Colonic mucosa (tissue), 4 donors: ENCODE data around the gene RBM8A. TPM values are rescaled to one million over a fixed set of nuclear protein-coding genes. Genes with fewer than 3 reads are reported as not detected.
A peak's percentile ranks its signal among the peaks of the same experiment; 100 is the strongest.

Experiments used
- DNase-seq: peaks from one replicate; pipeline ENCODE4 v3.0.0-alpha.2; 2020
- H3K27ac ChIP-seq: fragments of 200-600 bp; one replicate; pipeline ENCODE4 v1.8.0; 2021
- H3K27me3 ChIP-seq: fragments of 200-600 bp; one replicate; pipeline ENCODE4 v1.8.0; 2021
- H3K36me3 ChIP-seq: fragments of 200-600 bp; one replicate; pipeline ENCODE4 v1.8.0; 2021
- H3K4me1 ChIP-seq: fragments of 200-600 bp; one replicate; pipeline ENCODE4 v1.8.0; 2021; ENCODE audit warnings: mild to moderate bottlenecking
- H3K4me3 ChIP-seq: fragments of 200-600 bp; one replicate; pipeline ENCODE4 v1.8.0; 2021
- H3K9ac ChIP-seq, 2 donors: one replicate each; pipeline ENCODE4 v1.7.0; 2013; ENCODE audit warnings: control low read depth in 2 of 2, low read depth in 2 of 2, low read length in 2 of 2
- H3K9me3 ChIP-seq: fragments of 200-600 bp; one replicate; pipeline ENCODE4 v1.8.0; 2021
- intact Hi-C: fragments of 100-400 bp; cut with DNase I; formaldehyde crosslinking; loops from one replicate; pipeline ENCODE4 v1.14.1; 2022
- total RNA-seq, 2 donors: library from RNA; stranded (reverse); fragmentation: NEBNext Ultra II Directional in 1 of 2; extraction: Animal tissue kit (Norgen Biotek cat#: 25700) in 1 of 2; gene quantifications; one replicate each; pipeline ENCODE4 v1.2.1, GENCODE V29; 2021
- TF ChIP-seq, protein P1 (sequence below): fragments of 200-600 bp; IDR thresholded peaks from one replicate; pipeline ENCODE4 v1.8.0; 2022; ENCODE audit warnings: antibody characterized with exemption, mild to moderate bottlenecking
- donor health status: healthy.
- donor health status: DM: no; HTN: no; CAD: no.
- donor health status: DM: no; HTN: no; CAD: no.

The RBM8A gene
- total RNA-seq, 2 donors from 2014 or later: 108 to 148 TPM

DNA sequence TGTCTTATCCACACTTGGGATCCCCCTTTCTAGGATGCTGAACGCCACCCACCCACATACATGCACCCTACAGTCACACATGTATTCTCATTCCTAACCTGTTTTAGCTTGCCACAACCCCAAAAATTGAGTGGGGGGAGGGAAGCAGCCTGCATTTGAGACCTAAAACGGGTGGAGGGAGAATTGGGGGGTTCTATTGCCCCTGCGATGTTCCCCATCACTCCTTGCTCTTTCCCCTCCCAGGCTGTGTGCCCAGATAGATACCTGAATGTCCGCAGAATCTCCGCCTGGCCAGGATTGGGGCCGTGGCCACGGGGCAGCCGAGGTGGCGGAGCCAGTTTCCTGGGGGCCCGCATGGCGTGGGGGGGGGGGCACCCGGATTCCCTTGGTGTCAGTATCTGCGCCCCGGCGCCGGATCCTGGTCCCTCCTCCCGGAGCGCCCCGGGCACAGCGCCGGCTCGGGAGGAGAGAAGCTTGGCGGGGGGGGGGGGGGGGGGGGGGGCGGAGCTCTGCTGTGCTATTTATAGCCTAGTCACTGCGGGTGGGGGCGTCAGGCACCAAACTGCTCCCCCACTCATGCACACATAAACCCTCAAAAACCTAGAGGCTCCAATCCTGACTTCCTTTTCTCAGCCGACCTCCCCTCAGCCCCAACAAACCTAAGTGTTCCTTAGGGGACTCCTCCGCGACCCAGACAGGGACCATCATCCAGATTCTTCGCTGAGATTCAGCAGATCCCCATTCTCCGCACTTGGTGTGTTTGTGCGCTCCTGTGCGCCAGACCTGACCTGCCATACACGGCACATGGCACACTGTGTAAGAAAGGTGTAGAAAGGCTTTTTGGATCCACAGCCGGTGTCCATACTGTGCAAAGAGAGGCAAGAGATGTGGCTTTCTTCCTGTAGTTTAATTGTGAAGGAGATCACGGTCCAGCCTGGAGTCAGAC lies 35.1 kb upstream of the RBM8A start:
- H3K27me3 ChIP-seq: peaks cover 25% of the 10 kb centered on the region
- intact Hi-C loops: no loop called here
- H3K9ac ChIP-seq: peak overlapping the region; percentile 61 to 70

DNA sequence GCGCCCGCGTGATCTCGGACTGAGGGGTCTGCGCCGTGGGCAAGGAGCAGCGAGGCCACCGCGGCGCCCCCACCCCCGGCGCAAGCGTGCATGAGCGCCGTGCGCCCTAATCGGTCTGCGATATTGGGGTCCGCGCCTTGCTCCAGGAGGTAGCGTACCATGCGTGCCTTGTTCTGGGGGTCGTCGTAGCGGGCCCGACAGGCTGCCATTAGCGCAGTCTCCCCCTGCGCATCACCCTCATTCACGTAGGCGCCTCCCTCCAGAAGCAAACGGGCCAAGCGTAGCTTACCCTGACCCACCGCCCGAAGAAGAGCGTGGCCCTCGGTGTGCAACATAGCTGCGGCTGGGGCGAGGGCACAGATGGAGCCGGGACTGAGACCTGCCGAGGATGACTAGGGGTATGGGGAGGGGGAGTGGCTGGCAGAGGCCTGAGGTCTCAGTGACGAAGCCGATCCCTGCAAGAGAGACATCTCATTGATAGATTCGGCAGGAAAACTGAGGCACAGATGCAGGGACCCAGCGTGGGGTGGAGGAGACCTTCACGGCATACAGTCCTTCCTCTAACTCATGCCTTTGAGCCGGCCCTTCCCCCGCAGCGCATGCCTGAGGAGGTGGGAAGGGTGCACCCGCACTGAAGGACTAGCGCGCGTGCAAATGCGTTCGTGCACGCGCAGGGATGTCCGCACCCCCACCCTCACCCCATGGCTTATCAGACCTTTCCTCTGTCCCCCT lies 34.3 kb upstream of the RBM8A start:
- peak; percentile 64 for DNase-seq
- no peak overlapping the region for H3K27ac ChIP-seq
- H3K36me3 ChIP-seq: no peaks in the 10 kb centered on the region
- H3K27me3 ChIP-seq: peaks cover 25% of the 10 kb centered on the region
- TF ChIP-seq, protein P1, sequence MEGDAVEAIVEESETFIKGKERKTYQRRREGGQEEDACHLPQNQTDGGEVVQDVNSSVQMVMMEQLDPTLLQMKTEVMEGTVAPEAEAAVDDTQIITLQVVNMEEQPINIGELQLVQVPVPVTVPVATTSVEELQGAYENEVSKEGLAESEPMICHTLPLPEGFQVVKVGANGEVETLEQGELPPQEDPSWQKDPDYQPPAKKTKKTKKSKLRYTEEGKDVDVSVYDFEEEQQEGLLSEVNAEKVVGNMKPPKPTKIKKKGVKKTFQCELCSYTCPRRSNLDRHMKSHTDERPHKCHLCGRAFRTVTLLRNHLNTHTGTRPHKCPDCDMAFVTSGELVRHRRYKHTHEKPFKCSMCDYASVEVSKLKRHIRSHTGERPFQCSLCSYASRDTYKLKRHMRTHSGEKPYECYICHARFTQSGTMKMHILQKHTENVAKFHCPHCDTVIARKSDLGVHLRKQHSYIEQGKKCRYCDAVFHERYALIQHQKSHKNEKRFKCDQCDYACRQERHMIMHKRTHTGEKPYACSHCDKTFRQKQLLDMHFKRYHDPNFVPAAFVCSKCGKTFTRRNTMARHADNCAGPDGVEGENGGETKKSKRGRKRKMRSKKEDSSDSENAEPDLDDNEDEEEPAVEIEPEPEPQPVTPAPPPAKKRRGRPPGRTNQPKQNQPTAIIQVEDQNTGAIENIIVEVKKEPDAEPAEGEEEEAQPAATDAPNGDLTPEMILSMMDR: no peak
- peak overlapping the region; percentile 61 to 70 for H3K9ac ChIP-seq
- H3K9me3 ChIP-seq: no peaks in the 10 kb centered on the region
- peaks cover 6% of the 10 kb centered on the region for H3K4me1 ChIP-seq
- intact Hi-C loops: no loop called here
- peak overlapping the region; percentile 34 for H3K4me3 ChIP-seq

More for the DNA sequence above, 35.1 kb upstream of the RBM8A start:
- Histone ChIP-seq H3K9me3 (no peaks in the 10 kb centered on the region), H3K4me1 (peaks cover 6% of the 10 kb centered on the region), H3K4me3 (peak overlapping the region; percentile 34), H3K36me3 (no peaks in the 10 kb centered on the region), H3K27ac (no peak overlapping the region)
- no peak for DNase-seq
- TF ChIP-seq, protein P1: no peak

DNA sequence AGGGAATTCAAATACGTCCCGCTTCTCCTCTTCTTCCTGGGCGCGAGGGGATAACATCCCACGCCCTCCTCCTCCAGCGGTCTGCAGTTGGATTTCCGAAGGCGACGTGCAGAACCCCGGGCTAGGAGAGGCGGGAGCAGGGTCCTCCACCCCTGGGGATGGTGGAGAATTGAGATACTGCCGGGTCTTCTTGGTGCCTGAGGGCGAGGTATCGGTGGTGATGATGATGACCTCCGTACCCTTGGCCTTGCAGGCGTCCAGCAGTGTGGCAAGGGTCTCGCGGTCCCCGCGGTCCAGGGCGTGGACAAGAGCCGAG lies 33.8 kb upstream of the RBM8A start:
- H3K27ac ChIP-seq: peak overlapping the region; percentile 65
- H3K27me3 ChIP-seq: peaks cover 25% of the 10 kb centered on the region
- no peaks in the 10 kb centered on the region for H3K36me3 ChIP-seq
- no peak for DNase-seq
- peak overlapping the region; percentile 61 to 70 for H3K9ac ChIP-seq
- peak overlapping the region; percentile 34 for H3K4me3 ChIP-seq
- intact Hi-C loops: no loop called here
- H3K9me3 ChIP-seq: no peaks in the 10 kb centered on the region
- peaks cover 6% of the 10 kb centered on the region for H3K4me1 ChIP-seq
- TF ChIP-seq, protein P1: no peak

DNA sequence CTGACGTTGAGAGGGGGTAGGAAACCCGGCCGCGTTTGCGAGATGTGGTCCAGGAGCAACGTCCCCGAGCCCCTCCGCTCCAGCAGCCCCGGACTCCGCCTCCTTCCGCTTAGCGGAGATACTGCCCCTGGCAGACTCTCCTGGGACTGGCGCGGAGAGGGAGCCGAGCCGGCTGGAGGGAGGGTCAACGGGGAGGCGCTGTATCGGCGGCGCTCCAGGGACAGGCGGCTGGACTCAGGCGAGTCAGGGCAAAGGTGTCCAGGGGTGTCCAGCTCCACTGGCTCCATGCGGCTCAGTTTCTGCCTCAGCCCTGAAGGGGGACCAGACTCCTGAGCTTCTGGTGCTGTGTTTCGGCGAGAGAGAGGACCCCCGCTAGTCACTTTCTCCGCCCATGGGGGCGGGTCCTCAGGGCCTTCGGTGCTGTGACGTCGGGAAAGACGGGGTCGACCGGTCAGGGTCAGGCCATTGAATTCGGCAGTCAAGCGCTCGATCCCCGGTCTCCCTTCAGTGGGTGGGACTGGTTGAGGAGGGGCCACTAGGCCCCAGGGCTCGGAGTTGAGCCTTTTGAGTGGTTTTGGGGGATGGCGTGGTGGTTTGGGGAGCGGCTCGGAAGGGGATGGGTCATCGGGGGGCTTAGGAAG lies 33.3 kb upstream of the RBM8A start:
- DNase-seq: peak; percentile 74
- intact Hi-C loops: no loop called here
- H3K27ac ChIP-seq: peak overlapping the region; percentile 65
- H3K27me3 ChIP-seq: peaks cover 25% of the 10 kb centered on the region
- no peaks in the 10 kb centered on the region for H3K36me3 ChIP-seq
- peak overlapping the region; percentile 61 to 70 for H3K9ac ChIP-seq
- H3K4me3 ChIP-seq: peak overlapping the region; percentile 34
- peaks cover 10% of the 10 kb centered on the region for H3K4me1 ChIP-seq
- TF ChIP-seq, protein P1: no peak
- no peaks in the 10 kb centered on the region for H3K9me3 ChIP-seq

DNA sequence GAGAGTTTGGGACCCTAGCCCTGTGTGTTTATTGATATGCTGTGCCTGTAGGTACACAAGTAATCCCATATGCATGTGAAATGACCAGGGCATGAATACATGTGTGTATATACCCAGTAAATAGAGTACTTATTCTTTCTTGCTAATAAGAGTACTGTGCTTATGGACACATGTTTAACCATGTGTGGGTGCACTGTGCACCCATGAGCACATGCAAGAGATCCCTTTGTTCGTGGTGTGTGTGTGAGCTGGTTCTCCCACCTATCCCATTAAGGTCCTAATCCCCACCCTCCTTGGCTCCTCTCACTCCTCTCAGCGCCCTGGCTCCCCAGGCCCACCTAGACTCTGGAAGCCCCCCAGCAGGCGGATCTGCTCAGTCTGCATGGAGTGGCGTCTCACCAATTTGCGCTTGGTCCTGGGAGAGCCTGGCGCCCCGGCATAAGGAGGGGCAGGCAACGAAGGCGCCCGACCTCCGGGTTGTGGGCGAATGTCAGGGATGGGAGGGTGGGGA lies 32.7 kb upstream of the RBM8A start:
- no peaks in the 10 kb centered on the region for H3K36me3 ChIP-seq
- H3K9ac ChIP-seq: peak overlapping the region; percentile 9 to 70
- H3K27ac ChIP-seq: peak overlapping the region; percentile 65
- no peaks in the 10 kb centered on the region for H3K9me3 ChIP-seq
- intact Hi-C loops: loop anchor here (5.0 kb wide), 1 partner anchor 43 kb away; the partner anchor contains the start of gene PEX11B
- H3K4me3 ChIP-seq: peak overlapping the region; percentile 34
- peaks cover 13% of the 10 kb centered on the region for H3K4me1 ChIP-seq
- DNase-seq: no peak
- H3K27me3 ChIP-seq: peaks cover 25% of the 10 kb centered on the region
- TF ChIP-seq, protein P1: no peak
